Measurements from ENCODE around the gene VEZF1. TPM values are rescaled to one million over a fixed set of nuclear protein-coding genes. Genes with fewer than 3 reads are reported as not detected.

The VEZF1 gene
- total and polyA plus RNA-seq, 2 experiments from 2014 or later, result 36.0 to 67.7 TPM

DNA sequence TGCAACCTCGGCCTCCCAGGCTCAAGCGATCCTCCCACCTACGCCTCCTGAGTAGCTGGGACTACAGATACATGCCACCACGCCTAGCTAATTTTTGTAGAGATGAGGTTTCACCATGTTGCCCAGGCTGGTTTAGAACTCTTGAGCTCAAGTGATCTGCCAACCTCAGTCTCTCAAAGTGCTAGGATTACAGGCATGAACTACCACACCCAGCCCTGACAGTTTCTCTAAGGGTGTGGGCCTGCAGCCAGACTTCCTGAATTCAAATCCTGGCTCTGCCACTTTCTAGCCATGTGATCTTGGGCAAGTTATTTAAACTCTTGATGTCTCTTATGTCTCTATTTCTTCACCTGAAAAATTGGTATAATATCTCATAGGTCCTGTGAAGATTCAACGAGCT is 38.4 kb downstream of the VEZF1 start:
- Histone ChIP-seq H3K36me3 (ENCODE audit: insufficient read depth) (no peaks in the 10 kb centered on the region), H3F3A (replicated peaks; ENCODE audit: low read depth) (peaks cover 11% of the 10 kb centered on the region), H3K27me3 (ENCODE audit: insufficient read depth) (peaks cover 15% of the 10 kb centered on the region; the same call in 1 of the 2 replicates), H3K4me3 (no peak overlapping the region), H2AFZ (no peak overlapping the region), H3K4me1 (ENCODE audit: insufficient read depth) (peaks cover 35% of the 10 kb centered on the region), H3K79me2 (replicated peaks; ENCODE audit: insufficient read depth) (no peaks in the 10 kb centered on the region), H4K20me1 (replicated peaks; ENCODE audit: insufficient read depth) (no peaks in the 10 kb centered on the region), H3K27ac (ENCODE audit: low read depth) (no peak overlapping the region), H3K9me2 (ENCODE audit: insufficient read depth) (no peaks in the 10 kb centered on the region), H3K4me2 (no peak overlapping the region)
- peaks cover 3% of the 10 kb centered on the region; the same call in 2 of the 3 replicates for H3K9me3 Mint-ChIP-seq
- DNase-seq (ENCODE audit: low spot score) (no peak), ATAC-seq (no peak)
- H3K4me3 Mint-ChIP-seq, result no peak overlapping the region
- H3K36me3 Mint-ChIP-seq (ENCODE audit: low read depth), result no peaks in the 10 kb centered on the region; the same call in 2 of the 3 replicates
- peaks cover 18% of the 10 kb centered on the region for H3K27me3 Mint-ChIP-seq (ENCODE audit: insufficient read depth, low read depth, poor library complexity)
- peaks cover 50% of the 10 kb centered on the region for H3K4me1 Mint-ChIP-seq
- H3K27ac Mint-ChIP-seq, result no peak overlapping the region; the same call in 1 of the 2 replicates
- TF ChIP-seq JUNB (IDR thresholded peaks at IDR 0.05; ENCODE audit: unreplicated experiment) (no peak), POLR2AphosphoS5 (IDR thresholded peaks at IDR 0.05; ENCODE audit: low read depth) (no peak), EZH2phosphoT487 (IDR thresholded peaks at IDR 0.05; ENCODE audit: unreplicated experiment) (no peak), ZNF331 (CRISPR knock-in tag; IDR thresholded peaks at IDR 0.05; ENCODE audit: low read depth) (no peak), ETS1 (IDR thresholded peaks at IDR 0.05) (no peak), CREB1 (CRISPR knock-in tag; IDR thresholded peaks at IDR 0.05; ENCODE audit: low read depth) (no peak), NANOG (IDR thresholded peaks at IDR 0.05; ENCODE audit: borderline replicate concordance) (no peak), EZH2 (IDR thresholded peaks at IDR 0.05; ENCODE audit: low read depth, unreplicated experiment) (no peak), ZNF114 (CRISPR knock-in tag; IDR thresholded peaks at IDR 0.05) (no peak), STAT1 (IDR thresholded peaks at IDR 0.05; ENCODE audit: unreplicated experiment) (no peak)
- TF ChIP-seq, protein P1, sequence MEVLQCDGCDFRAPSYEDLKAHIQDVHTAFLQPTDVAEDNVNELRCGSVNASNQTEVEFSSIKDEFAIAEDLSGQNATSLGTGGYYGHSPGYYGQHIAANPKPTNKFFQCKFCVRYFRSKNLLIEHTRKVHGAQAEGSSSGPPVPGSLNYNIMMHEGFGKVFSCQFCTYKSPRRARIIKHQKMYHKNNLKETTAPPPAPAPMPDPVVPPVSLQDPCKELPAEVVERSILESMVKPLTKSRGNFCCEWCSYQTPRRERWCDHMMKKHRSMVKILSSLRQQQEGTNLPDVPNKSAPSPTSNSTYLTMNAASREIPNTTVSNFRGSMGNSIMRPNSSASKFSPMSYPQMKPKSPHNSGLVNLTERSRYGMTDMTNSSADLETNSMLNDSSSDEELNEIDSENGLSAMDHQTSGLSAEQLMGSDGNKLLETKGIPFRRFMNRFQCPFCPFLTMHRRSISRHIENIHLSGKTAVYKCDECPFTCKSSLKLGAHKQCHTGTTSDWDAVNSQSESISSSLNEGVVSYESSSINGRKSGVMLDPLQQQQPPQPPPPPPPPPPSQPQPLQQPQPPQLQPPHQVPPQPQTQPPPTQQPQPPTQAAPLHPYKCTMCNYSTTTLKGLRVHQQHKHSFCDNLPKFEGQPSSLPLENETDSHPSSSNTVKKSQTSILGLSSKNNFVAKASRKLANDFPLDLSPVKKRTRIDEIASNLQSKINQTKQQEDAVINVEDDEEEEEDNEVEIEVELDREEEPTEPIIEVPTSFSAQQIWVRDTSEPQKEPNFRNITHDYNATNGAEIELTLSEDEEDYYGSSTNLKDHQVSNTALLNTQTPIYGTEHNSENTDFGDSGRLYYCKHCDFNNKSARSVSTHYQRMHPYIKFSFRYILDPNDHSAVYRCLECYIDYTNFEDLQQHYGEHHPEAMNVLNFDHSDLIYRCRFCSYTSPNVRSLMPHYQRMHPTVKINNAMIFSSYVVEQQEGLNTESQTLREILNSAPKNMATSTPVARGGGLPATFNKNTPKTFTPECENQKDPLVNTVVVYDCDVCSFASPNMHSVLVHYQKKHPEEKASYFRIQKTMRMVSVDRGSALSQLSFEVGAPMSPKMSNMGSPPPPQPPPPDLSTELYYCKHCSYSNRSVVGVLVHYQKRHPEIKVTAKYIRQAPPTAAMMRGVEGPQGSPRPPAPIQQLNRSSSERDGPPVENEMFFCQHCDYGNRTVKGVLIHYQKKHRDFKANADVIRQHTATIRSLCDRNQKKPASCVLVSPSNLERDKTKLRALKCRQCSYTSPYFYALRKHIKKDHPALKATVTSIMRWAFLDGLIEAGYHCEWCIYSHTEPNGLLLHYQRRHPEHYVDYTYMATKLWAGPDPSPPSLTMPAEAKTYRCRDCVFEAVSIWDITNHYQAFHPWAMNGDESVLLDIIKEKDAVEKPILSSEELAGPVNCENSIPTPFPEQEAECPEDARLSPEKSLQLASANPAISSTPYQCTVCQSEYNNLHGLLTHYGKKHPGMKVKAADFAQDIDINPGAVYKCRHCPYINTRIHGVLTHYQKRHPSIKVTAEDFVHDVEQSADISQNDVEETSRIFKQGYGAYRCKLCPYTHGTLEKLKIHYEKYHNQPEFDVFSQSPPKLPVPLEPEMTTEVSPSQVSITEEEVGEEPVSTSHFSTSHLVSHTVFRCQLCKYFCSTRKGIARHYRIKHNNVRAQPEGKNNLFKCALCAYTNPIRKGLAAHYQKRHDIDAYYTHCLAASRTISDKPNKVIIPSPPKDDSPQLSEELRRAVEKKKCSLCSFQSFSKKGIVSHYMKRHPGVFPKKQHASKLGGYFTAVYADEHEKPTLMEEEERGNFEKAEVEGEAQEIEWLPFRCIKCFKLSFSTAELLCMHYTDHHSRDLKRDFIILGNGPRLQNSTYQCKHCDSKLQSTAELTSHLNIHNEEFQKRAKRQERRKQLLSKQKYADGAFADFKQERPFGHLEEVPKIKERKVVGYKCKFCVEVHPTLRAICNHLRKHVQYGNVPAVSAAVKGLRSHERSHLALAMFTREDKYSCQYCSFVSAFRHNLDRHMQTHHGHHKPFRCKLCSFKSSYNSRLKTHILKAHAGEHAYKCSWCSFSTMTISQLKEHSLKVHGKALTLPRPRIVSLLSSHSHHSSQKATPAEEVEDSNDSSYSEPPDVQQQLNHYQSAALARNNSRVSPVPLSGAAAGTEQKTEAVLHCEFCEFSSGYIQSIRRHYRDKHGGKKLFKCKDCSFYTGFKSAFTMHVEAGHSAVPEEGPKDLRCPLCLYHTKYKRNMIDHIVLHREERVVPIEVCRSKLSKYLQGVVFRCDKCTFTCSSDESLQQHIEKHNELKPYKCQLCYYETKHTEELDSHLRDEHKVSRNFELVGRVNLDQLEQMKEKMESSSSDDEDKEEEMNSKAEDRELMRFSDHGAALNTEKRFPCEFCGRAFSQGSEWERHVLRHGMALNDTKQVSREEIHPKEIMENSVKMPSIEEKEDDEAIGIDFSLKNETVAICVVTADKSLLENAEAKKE (CRISPR knock-in tag; IDR thresholded peaks at IDR 0.05), result no peak
- TF ChIP-seq, protein P2, sequence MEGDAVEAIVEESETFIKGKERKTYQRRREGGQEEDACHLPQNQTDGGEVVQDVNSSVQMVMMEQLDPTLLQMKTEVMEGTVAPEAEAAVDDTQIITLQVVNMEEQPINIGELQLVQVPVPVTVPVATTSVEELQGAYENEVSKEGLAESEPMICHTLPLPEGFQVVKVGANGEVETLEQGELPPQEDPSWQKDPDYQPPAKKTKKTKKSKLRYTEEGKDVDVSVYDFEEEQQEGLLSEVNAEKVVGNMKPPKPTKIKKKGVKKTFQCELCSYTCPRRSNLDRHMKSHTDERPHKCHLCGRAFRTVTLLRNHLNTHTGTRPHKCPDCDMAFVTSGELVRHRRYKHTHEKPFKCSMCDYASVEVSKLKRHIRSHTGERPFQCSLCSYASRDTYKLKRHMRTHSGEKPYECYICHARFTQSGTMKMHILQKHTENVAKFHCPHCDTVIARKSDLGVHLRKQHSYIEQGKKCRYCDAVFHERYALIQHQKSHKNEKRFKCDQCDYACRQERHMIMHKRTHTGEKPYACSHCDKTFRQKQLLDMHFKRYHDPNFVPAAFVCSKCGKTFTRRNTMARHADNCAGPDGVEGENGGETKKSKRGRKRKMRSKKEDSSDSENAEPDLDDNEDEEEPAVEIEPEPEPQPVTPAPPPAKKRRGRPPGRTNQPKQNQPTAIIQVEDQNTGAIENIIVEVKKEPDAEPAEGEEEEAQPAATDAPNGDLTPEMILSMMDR (conservative IDR thresholded peaks at IDR 0.05; ENCODE audit: low read depth in 2 of 2), result no peak
- TF ChIP-seq, protein P3, sequence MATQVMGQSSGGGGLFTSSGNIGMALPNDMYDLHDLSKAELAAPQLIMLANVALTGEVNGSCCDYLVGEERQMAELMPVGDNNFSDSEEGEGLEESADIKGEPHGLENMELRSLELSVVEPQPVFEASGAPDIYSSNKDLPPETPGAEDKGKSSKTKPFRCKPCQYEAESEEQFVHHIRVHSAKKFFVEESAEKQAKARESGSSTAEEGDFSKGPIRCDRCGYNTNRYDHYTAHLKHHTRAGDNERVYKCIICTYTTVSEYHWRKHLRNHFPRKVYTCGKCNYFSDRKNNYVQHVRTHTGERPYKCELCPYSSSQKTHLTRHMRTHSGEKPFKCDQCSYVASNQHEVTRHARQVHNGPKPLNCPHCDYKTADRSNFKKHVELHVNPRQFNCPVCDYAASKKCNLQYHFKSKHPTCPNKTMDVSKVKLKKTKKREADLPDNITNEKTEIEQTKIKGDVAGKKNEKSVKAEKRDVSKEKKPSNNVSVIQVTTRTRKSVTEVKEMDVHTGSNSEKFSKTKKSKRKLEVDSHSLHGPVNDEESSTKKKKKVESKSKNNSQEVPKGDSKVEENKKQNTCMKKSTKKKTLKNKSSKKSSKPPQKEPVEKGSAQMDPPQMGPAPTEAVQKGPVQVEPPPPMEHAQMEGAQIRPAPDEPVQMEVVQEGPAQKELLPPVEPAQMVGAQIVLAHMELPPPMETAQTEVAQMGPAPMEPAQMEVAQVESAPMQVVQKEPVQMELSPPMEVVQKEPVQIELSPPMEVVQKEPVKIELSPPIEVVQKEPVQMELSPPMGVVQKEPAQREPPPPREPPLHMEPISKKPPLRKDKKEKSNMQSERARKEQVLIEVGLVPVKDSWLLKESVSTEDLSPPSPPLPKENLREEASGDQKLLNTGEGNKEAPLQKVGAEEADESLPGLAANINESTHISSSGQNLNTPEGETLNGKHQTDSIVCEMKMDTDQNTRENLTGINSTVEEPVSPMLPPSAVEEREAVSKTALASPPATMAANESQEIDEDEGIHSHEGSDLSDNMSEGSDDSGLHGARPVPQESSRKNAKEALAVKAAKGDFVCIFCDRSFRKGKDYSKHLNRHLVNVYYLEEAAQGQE (IDR thresholded peaks at IDR 0.05; ENCODE audit: unreplicated experiment), result no peak

Measured in GM23338 (cell line).